EL (cell line): ENCODE results near the gene CDC42EP5.

Source experiments
- DNase-seq: peaks from one replicate; pipeline ENCODE4 v3.0.0-alpha.2; 2016

The CDC42EP5 gene

DNA sequence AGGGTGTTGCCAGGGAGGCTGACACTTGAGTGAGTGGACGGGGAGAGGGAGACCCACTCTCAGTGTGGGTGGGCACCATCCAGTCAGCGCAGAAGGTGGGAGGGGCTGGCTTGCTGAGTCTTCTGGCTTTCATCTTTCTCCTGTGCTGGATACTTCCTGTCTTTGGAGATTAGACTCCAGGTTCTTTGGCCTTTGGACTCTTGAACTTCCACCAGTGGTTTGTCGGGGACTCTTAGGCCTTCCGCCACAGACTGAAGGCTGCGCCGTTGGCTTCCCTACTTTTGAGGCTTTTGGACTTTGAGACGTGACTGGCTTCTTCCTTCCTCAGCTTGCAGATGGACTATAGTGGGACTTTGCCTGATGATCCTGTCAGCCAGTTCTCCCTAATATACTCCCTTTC is 28.4 kb downstream of the CDC42EP5 start:
- no peak for DNase-seq

- DNase-seq, result no peak
Measured at GRCh38 chr19:54440641-54441040, 32.5 kb downstream of the CDC42EP5 start.

GRCh38 chr19:54439174-54439851 is 33.8 kb downstream of the CDC42EP5 start:
- no peak for DNase-seq

- no peak for DNase-seq
Measured at GRCh38 chr19:54436628-54437252, 36.4 kb downstream of the CDC42EP5 start.

DNA sequence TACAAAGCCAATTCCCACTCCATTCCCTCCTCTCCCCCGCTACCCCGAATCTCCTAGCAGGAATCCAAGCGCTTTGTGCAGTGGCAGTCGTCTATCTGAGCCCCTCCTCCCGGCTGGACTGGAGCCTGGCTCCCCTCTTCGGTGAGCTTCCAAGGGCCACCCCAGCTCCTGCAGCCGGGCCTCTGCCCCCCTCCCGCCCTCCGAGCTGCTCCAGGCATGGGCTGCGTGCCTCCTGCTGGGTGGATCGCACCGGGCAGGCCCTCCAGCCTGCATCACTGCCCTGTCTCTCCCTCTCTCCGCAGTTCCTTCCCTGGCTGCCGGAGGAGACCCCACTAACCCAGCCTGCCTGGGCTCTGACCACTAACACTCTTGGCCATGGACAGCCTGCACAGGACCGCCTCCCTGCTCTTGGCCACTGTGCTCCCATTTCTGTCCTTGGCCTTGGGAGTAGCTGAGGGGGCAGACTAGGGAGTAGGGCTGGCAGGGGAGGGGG is 37.0 kb downstream of the CDC42EP5 start:
- DNase-seq, result no peak

DNA sequence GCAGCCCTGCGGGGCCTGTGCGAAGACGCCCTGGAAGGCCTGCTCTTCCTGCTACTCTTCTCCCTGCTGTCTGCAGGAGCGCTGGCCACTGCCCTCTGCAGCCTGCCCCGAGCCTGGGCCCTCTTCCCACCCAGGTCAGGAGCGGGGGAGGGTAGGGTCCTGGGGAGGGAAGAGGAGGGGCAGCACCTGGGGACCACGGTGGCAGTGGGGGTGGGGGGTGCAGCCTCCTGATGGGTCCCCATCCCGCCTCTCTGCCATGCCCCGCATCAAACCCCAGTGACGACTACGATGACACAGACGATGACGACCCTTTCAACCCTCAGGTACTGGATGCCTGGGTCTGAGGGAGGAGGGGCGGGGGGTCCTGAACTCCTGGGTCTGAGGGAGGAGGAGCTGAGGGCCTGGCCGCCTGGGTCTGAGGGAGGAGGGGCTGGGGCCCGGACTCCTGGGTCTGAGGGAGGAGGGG is 37.5 kb downstream of the CDC42EP5 start:
- DNase-seq, result no peak

DNA sequence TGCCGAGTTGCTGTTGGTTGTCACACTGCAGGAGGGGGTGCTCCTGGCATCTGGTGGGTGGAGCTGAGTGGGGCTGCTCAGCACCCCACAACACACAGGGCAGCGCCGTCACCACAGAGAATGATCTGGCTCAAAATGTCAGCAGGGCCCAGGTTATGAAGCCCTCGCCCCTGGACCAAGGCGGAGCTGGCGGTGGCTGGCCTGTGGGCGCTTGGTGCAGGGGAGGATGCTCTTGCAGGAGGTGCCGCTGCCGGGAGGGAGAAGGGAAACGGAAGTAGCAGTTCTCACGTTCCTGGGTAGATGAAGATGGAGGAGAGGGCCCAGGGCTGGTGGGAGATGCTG is 38.3 kb downstream of the CDC42EP5 start:
- DNase-seq, result no peak

DNA sequence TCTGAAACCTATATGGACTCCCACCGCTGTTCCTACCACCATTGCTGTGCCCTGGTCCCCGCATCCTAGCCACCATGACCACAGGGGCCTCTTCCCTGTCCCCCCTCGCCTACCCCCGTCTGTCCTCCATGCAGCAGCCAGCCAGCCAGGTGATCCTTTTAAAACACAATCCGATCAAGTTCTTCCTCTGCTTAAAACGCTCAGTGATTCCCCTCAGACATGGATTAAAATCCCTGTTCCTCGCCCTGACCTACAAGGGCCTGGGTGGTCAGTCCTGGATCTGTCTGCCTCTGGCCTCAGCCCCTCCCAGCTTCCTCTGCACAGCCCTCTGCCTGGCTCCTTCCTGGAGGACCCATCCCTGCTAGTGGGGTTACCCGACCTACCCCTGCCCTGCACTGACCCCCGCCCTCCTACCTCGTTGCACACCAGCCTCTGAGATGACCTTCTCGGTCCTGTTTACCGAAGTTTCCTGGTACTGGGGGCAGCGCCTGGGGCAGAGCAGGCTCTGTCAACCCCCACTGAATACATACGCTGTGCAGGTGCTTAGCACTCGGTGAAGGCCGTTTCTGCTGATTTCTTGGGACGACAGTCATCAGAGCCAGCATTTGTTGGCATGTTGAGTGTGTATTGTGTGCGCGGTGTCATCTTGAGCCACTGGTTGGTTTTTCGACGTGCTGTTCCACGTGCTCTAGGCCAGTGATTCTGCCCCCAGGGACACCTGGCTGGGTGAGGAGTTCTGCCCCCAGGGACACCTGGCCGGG is 38.8 kb downstream of the CDC42EP5 start:
- DNase-seq, result no peak

DNA sequence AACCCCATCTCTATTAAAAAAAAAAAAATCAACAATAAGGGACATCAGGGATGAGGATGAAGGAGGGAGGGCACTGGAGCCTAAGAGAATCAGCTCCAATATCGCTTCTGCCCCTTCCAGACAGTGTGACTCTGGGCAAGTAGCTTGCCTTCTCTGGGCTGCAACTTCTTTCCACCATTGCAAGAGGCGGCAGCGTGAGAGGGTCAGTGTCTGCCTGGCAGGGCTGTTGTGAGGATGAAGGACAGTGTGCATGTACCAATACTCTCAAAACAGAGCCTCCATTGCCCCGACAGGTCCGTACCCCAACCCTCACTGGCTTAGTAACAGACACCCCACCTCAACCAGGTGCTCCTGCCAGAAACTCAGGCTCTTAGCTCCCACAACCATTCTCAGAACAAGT is 39.4 kb downstream of the CDC42EP5 start:
- no peak for DNase-seq

DNA sequence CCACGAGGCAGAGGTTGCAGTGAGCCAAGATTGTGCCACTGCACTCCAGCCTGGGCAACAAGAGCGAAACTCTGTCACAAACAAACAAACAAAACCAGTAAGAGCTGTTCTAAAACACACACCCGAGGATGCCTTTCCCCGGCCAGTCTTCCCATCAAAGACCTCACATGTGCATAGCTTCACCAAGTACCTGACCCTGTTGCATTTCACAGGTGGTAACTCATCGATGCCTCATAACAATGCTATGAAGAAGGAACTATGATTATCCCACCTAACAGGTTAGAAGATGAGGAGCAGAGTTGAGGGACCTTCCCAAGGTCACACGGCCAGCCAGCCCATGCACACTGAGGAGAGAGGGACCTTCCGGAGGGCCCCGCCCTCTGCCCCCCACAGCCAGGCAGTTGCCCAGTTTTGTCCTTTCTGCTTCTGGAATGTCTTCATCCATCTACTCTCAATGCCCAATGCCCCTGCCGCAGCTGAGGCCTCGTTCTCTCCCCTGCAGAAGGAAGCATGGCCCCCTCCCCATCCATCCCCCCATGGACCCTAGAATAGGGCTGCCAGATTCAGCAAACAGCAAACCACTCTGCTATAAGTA is 40.9 kb downstream of the CDC42EP5 start:
- DNase-seq, result no peak

DNA sequence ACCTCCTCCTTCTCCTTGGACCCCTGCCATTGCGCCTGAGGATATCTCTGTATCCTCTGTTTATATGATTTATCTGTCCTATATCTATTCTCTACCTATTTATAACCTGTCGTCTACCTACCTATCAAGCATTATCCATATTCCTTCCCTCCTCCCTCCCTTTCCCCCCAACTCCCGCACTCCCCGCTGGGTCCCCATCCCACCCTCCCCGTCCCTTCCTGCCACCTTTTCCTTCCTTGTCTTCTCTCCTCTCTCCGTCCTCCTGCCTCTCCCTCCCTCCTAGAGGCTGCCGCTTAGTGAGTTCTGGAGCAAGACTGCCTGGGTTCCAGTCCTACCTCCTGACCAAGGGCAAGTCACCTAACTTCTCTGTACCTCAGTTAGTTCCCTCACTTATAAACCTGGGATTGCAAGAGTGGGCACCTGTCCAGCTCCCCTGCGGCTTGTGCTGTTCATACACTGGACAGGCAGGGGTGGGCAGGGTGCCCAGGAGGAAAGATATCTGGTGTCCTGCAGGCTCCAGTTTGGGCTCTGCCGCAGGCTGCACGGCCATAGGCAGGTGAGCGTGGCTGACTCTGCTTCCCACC is 41.7 kb downstream of the CDC42EP5 start:
- DNase-seq, result no peak

DNA sequence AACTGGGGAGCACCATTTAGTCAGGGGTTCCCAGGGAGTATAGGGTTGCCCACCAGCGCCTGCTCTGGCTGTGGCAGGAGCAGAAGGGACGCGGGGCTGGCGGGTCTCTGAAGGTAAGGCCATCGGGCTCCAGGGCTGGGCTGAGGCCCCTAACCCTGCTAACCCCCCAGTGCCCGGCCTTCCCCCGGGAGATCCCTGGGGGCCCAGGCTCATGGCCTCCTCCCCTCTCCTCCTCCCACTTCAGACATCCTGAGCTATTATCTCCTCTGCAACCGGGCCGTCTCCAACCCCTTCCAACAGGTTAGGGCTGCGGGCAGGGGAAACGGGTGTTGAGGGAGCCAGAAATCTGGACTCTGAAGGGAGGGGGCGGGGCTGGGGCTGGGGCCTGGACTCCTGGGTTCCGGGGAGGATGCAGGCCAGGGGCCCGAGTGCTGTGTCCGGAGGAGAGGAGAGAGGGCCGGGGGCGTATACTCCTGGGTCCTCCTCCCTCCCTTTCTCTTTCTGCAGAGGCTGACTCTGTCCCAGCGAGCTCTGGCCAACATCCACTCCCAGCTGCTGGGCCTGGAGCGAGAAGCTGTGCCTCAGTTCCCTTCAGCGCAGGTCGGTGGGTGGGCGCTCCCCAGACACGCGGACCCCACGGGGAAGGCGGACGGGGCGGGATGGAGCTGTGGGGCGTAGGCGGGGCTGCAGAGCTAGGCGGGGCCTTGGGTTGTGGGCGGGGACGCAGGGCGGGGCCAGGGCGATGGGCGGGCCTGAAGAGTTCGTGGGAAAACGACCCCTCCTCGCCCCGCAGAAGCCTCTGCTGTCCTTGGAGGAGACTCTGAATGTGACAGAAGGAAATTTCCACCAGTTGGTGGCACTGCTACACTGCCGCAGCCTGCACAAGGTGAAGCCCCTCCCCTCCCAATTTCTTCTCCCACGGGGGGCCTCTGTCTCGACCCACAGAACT is 42.5 kb downstream of the CDC42EP5 start:
- peak; percentile 25 for DNase-seq

DNA sequence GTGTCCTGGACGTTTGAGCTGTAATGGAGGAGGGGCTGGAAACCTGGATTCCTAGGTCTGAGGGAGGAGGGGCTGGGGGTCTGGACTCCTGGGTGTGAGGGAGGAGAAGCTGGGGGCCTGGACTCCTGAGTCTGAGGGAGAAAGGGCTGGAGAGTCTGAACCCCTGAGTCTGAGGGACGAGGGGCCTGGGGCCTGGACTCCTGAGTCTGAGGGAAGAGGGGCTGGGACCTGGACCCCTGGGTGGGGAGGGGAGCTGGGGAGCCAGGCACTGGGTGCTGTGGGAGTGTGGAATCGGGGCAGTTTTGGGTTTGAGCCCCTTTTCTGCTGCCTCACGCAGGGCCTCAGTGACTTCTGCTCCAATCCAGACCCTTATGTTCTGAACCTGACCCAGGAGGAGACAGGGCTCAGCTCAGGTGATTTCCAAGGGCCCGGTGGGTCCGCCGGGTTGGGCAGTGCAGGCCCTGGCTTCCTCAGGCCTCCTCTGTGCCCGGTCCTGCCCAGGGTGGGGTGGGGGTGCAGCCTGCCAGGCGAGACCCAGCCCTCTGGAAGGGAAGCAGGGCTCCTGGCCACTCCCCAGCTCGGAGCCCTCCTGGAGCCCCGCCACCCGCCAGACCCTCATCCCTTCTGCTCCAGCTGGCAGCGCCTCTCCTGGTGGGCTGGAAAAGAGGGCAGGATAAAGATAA is 43.4 kb downstream of the CDC42EP5 start:
- DNase-seq, result no peak

- DNase-seq, result no peak
Measured at GRCh38 chr19:54429176-54429495, 44.0 kb downstream of the CDC42EP5 start.

DNA sequence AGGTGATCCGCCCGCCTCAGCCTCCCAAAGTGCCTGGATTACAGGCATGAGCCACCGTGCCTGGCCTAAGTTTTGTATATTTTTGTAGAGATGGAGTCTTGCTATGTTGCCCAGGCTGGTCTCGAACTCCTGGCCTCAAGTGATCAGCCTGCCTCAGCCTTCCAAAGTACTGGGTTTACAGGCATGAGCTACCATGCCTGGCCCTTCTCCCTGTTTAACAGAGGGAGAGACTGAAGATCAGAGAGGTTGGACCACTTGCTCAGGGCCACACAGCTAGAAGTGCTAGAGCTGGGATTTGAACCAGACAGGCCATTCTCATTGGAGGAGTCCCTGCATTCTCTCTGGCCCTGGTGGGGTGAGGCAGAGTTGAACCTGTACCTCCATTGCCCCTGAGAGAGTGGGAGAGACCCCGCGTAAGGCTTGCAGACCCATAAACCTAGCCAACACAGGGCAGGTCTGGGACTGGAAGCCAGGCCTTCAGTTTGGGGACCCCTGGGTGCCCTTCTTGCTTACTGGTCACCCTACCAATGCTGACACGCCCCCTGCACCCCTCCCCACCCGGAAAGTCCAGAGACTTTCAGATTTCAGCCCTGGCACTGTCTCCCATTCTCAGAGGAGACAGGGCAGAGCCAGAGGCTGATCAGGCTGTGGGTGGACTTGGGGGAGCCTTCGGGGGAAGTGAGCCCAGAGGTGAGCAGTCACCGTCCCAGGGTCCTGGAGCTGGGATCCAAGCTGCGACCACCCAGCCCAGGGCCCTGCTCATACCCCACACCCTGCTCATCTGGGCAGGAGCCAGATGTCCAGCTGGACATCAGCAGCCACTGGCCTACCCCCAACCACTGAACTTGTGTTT is 44.5 kb downstream of the CDC42EP5 start:
- no peak for DNase-seq

GRCh38 chr19:54427586-54427985 is 45.5 kb downstream of the CDC42EP5 start:
- DNase-seq, result no peak

GRCh38 chr19:54426291-54426931 is 46.7 kb downstream of the CDC42EP5 start:
- no peak for DNase-seq

DNA sequence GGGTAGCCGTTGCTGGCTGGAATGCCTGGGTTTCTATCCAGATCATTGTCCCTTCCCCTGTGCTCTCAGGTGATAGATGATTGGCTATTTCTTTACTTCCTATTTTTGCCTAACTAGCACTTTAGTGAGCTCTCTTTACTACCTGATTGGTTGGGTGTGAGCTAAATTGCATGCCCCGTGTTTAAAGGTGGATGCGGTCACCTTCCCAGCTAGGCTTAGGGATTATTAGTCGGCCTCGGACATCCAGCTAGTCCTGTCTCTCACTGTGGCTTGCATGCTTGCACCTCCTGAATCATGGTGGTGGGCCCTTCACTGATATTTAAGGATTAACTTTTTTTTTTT is 47.7 kb downstream of the CDC42EP5 start:
- DNase-seq, result no peak

DNA sequence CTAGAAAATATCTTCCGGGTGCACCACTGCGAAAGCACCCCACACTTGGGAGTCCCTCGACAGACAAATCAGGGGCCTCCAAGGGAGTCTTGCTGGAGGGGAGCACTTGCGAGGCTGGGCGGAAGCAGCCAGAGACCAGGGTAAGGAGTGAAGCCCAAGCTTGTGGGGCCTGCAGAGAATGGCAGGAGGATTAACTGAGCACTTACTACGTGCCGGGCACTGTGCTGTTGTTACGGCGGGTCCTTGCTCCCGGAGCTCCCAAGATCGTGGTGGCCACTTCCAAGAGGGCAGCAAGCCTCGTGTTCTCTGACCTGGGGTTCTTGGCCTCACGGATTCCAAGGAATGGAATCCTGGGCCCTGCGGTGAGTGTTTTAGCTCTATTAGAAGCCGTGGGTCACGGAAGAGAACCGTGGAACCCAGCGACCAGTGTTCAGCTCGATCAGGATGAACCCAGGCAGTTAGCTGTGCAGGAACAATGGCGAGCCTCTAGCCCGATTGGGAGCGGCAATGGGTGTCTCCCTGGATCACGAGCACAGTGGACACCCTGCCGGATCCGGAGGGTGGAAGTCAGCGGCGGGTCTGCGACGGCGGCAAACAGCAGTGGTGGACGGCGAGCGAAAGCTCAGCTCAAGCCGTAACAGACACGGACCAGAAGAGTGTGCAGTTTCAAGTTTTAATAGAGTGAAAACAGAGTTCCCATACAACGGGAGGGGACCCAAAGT is 48.3 kb downstream of the CDC42EP5 start:
- no peak for DNase-seq
